DND-41 (cell line): Measurements from ENCODE around the gene LAMB4.

Source experiments
- ATAC-seq: fragments of 200-7000 bp; cut with Tn5 transposase; 3 replicates; pipeline ENCODE4 v1.9.1; 2021; ENCODE audit warnings: low read depth; ENCODE audit not compliant: insufficient read depth
- DNase-seq: peaks from one replicate; pipeline ENCODE4 v3.0.0-alpha.2; 2020
- H2AFZ ChIP-seq: 2 replicates; pipeline ENCODE4 v1.6.0; 2012; ENCODE audit warnings: low read depth, low read length
- H3K27ac ChIP-seq: 2 replicates; pipeline ENCODE4 v1.5.1; 2012; ENCODE audit warnings: low read length, inconsistent platforms
- H3K27me3 ChIP-seq: fragments of 200-600 bp; sonication (generic); 2 replicates; pipeline ENCODE4 v1.6.0; 2012; ENCODE audit warnings: low read length, mild to moderate bottlenecking, inconsistent platforms; ENCODE audit not compliant: insufficient read depth, poor library complexity
- H3K36me3 ChIP-seq: 2 replicates; pipeline ENCODE4 v1.5.1; 2012; ENCODE audit warnings: low read length, inconsistent platforms; ENCODE audit not compliant: insufficient read depth
- H3K4me1 ChIP-seq: 2 replicates; pipeline ENCODE4 v1.5.1; 2012; ENCODE audit warnings: mild to moderate bottlenecking, low read length; ENCODE audit not compliant: insufficient read depth
- H3K4me2 ChIP-seq: 2 replicates; pipeline ENCODE4 v1.6.0; 2012; ENCODE audit warnings: mild to moderate bottlenecking, moderate library complexity, low read length, inconsistent platforms; ENCODE audit not compliant: insufficient read depth
- H3K4me3 ChIP-seq, 2 experiments: fragments of 200-600 bp in 1 of 2; shearing (Covaris generic) in 1 of 2; 2 replicates each; pipeline ENCODE4 v1.5.1; 2012 to 2016; ENCODE audit warnings: inconsistent platforms in 2 of 2, low read length in 2 of 2, mild to moderate bottlenecking in 2 of 2, low read depth in 1 of 2, moderate library complexity in 1 of 2
- H3K79me2 ChIP-seq: 2 replicates; pipeline ENCODE4 v1.6.0; 2012; ENCODE audit warnings: low read length, inconsistent platforms; ENCODE audit not compliant: insufficient read depth
- H3K9ac ChIP-seq: 2 replicates; pipeline ENCODE4 v1.6.0; 2012; ENCODE audit warnings: low read depth, mild to moderate bottlenecking, inconsistent platforms, low read length, moderate library complexity
- H3K9me3 ChIP-seq: 2 replicates; pipeline ENCODE4 v1.5.1; 2012; ENCODE audit warnings: low read length, moderate library complexity, mild to moderate bottlenecking, inconsistent platforms; ENCODE audit not compliant: insufficient read depth, severe bottlenecking
- H4K20me1 ChIP-seq: 2 replicates; pipeline ENCODE4 v1.6.0; 2012; ENCODE audit warnings: low read length; ENCODE audit not compliant: insufficient read depth
- EZH2 ChIP-seq: IDR thresholded peaks from 3 replicates; pipeline ENCODE4 v1.6.1; 2012; ENCODE audit warnings: borderline replicate concordance, low read depth, mild to moderate bottlenecking, moderate library complexity, low read length, inconsistent platforms; ENCODE audit not compliant: severe bottlenecking
- TF ChIP-seq, protein P1 (sequence below): IDR thresholded peaks from 2 replicates; pipeline ENCODE4 v1.5.1; 2012; ENCODE audit warnings: borderline replicate concordance, low read length, moderate library complexity, mild to moderate bottlenecking; ENCODE audit not compliant: poor library complexity, severe bottlenecking; ENCODE audit errors: extremely low read depth

Gene LAMB4

GRCh38 chr7:108007261-108007660 is 122.9 kb downstream of the LAMB4 start:
- Histone ChIP-seq H2AFZ (no peak overlapping the region), H3K27me3 (peaks cover 10% of the 10 kb centered on the region), H3K9ac (no peak overlapping the region), H3K4me1 (no peaks in the 10 kb centered on the region), H3K9me3 (no peaks in the 10 kb centered on the region), H3K36me3 (no peaks in the 10 kb centered on the region), H3K27ac (no peak overlapping the region), H3K4me3 (no peak overlapping the region), H4K20me1 (no peaks in the 10 kb centered on the region), H3K4me2 (no peak overlapping the region), H3K79me2 (no peaks in the 10 kb centered on the region)
- DNase-seq (no peak), ATAC-seq (no peak)
- TF ChIP-seq EZH2: no peak

DNA sequence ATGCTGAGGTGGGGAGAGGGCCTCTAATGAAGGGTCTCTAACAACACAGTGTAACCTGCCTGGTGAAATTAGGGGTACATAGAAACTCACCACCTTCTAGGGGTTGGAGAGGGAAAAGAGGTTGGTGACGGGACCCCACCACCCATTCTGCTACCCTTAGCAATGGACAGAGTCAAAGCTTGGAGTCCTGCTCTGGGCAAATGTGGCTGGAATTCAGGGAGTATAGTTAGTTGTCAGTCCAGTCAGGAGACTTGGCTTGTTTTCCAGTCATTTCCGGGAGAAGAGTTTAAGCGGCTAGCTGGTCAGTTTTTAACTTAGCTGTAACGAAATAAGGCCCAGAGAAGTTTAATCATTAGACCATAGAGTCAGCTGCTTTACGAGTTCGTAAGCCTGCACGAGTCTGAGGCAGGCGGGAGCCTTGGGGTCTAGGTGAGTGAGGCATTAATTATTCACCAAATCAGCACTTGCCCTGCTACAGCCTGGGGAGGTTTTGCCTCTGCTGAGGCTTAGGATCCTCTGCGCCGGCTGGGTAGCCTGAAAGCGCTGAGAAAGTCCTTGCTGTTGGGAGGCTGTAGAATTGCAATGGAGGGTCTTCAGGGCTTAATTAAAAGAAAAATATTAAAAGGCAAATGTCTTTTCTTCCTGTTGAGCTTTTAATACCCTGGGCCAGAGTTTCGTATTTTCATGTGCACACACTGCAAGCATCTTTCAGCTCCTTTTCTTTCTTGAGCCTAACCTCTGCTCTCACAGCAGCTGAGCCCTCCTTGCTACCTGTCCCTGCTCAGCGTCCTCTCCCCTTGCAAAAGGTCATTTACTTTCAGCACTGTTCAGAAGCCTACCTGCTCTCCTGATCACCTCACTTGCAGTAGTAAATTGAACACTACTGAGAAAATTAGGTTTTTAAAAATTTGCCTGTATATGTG is 125.7 kb downstream of the LAMB4 start:
- ATAC-seq (no peak), DNase-seq (no peak)
- Histone ChIP-seq H4K20me1 (no peaks in the 10 kb centered on the region), H3K9me3 (no peaks in the 10 kb centered on the region), H3K79me2 (no peaks in the 10 kb centered on the region), H3K9ac (no peak overlapping the region), H3K36me3 (no peaks in the 10 kb centered on the region), H3K4me2 (no peak overlapping the region), H3K27me3 (peaks cover 7% of the 10 kb centered on the region), H2AFZ (no peak overlapping the region), H3K27ac (no peak overlapping the region), H3K4me1 (no peaks in the 10 kb centered on the region), H3K4me3 (no peak overlapping the region)
- no peak for TF ChIP-seq EZH2
- TF ChIP-seq, protein P1, sequence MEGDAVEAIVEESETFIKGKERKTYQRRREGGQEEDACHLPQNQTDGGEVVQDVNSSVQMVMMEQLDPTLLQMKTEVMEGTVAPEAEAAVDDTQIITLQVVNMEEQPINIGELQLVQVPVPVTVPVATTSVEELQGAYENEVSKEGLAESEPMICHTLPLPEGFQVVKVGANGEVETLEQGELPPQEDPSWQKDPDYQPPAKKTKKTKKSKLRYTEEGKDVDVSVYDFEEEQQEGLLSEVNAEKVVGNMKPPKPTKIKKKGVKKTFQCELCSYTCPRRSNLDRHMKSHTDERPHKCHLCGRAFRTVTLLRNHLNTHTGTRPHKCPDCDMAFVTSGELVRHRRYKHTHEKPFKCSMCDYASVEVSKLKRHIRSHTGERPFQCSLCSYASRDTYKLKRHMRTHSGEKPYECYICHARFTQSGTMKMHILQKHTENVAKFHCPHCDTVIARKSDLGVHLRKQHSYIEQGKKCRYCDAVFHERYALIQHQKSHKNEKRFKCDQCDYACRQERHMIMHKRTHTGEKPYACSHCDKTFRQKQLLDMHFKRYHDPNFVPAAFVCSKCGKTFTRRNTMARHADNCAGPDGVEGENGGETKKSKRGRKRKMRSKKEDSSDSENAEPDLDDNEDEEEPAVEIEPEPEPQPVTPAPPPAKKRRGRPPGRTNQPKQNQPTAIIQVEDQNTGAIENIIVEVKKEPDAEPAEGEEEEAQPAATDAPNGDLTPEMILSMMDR: no peak

- Histone ChIP-seq H2AFZ (no peak overlapping the region), H3K4me2 (no peak overlapping the region)
- no peak for ATAC-seq
Observed at GRCh38 chr7:108003599-108003935, 126.6 kb downstream of the LAMB4 start.

More at GRCh38 chr7:108003599-108003935, 126.6 kb downstream of the LAMB4 start:
- Histone ChIP-seq H4K20me1 (no peaks in the 10 kb centered on the region), H3K9ac (no peak overlapping the region), H3K9me3 (no peaks in the 10 kb centered on the region), H3K4me1 (no peaks in the 10 kb centered on the region), H3K27me3 (peaks cover 11% of the 10 kb centered on the region), H3K79me2 (no peaks in the 10 kb centered on the region), H3K27ac (no peak overlapping the region), H3K36me3 (no peaks in the 10 kb centered on the region), H3K4me3 (no peak overlapping the region)
- no peak for DNase-seq
- no peak for TF ChIP-seq EZH2
- TF ChIP-seq, protein P1: no peak
